Ovary (tissue), 3 donors: ENCODE data around the gene INS.

Source experiments
- CTCF ChIP-seq, 3 donors: fragments of 450-650 bp in 2 of 3; fragments of 200-600 bp in 1 of 3; IDR thresholded peaks; one replicate each; pipeline versions ENCODE4 v1.5.1 to v1.8.0; 2016 to 2022; ENCODE audit warnings: antibody characterized with exemption in 3 of 3, mild to moderate bottlenecking in 1 of 3
- EP300 ChIP-seq: sonication (generic); formaldehyde crosslinking; IDR thresholded peaks from one replicate; pipeline ENCODE4 v1.6.1; 2017; ENCODE audit warnings: antibody characterized with exemption
- POLR2A ChIP-seq: fragments of 450-650 bp; IDR thresholded peaks from one replicate; pipeline ENCODE4 v1.6.1; 2017; ENCODE audit warnings: antibody characterized with exemption, mild to moderate bottlenecking, moderate library complexity
- donor health status: DM: no; HTN: no; CAD: no.

- no peak for TF ChIP-seq CTCF (IDR thresholded peaks at IDR 0.05)
- no peak for TF ChIP-seq POLR2A
- no peak for TF ChIP-seq EP300
These were observed 22.4 kb downstream of the INS start for GRCh38 chr11:2138431-2139122.
